Left colon (tissue), 2 donors: ENCODE data around the gene TOMM7. TPM values are rescaled to one million over a fixed set of nuclear protein-coding genes. Genes with fewer than 3 reads are reported as not detected.
"Not testable (repeated sequence)": the region's sequence is repeated elsewhere in the genome, so short reads cannot be mapped to it uniquely, and the experiment has no call there.

Source experiments
- ATAC-seq: fragments of 200-7000 bp; cut with Tn5 transposase; one replicate; pipeline ENCODE4 v1.9.1; 2020; ENCODE audit warnings: mild to moderate bottlenecking, moderate library complexity
- DNase-seq, 2 donors: peaks; one replicate each; pipeline ENCODE4 v3.0.0-alpha.2; 2020
- intact Hi-C, 2 donors: fragments of 100-400 bp; cut with DNase I in 1 of 2; cut with micrococcal nuclease in 1 of 2; formaldehyde crosslinking; loops; one replicate each; pipeline versions ENCODE4 v1.11.2 to v1.14.0; 2022; cut with DNase I, micrococcal nuclease
- total RNA-seq, 2 donors: library from RNA; stranded (reverse); fragmentation: NEBNext Ultra II Directional; extraction: Animal tissue kit (Norgen Biotek cat#: 25700); gene quantifications; one replicate each; pipeline ENCODE4 v1.2.1, GENCODE V29; 2021
- donor health status: DM: no; HTN: no; CAD: no.
- donor health status: DM: yes; HTN: yes; CAD: no.

TOMM7 gene
- total RNA-seq, 2 donors from 2014 or later, result 207 to 251 TPM

GRCh38 chr7:22799633-22800032, 23.0 kb downstream of the TOMM7 start:
- ATAC-seq, result no peak
- DNase-seq, result no peak
- intact Hi-C loops, result no loop called here

GRCh38 chr7:22793593-22794462, 28.8 kb downstream of the TOMM7 start:
- ATAC-seq (no peak), DNase-seq (no peak)

GRCh38 chr7:22791204-22792158, 31.2 kb downstream of the TOMM7 start:
- intact Hi-C loops, result no loop called here
- DNase-seq (no peak), ATAC-seq (no peak)

More at GRCh38 chr7:22793593-22794462, 28.8 kb downstream of the TOMM7 start:
- intact Hi-C loops, result no loop called here

GRCh38 chr7:22790640-22791039, 32.0 kb downstream of the TOMM7 start:
- ATAC-seq, DNase-seq, intact Hi-C loops: not testable (repeated sequence)

GRCh38 chr7:22787951-22788350, 34.7 kb downstream of the TOMM7 start:
- no peak for ATAC-seq
- intact Hi-C loops, result loop anchor here in 1 of 2 donors (10.0 kb wide), 1 partner anchor 233 kb away; no protein-coding TSS in a partner anchor
- no peak for DNase-seq

GRCh38 chr7:22786290-22786932, 36.2 kb downstream of the TOMM7 start:
- ATAC-seq (peak; percentile 84), DNase-seq (no peak)
- intact Hi-C loops, result loop anchor here in 1 of 2 donors (10.0 kb wide), 1 partner anchor 232 kb away; no protein-coding TSS in a partner anchor

GRCh38 chr7:22784346-22784745, 38.3 kb downstream of the TOMM7 start:
- intact Hi-C loops, result loop anchor here in 1 of 2 donors (10.0 kb wide), 1 partner anchor 230 kb away; no protein-coding TSS in a partner anchor
- DNase-seq (no peak), ATAC-seq (no peak)

- ATAC-seq, result no peak
- intact Hi-C loops, result loop anchor here in 1 of 2 donors (10.0 kb wide), 1 partner anchor 229 kb away; no protein-coding TSS in a partner anchor
Observed at GRCh38 chr7:22783421-22783820, 39.2 kb downstream of the TOMM7 start.

GRCh38 chr7:22782616-22783232, 39.9 kb downstream of the TOMM7 start:
- peak; percentile 51 for ATAC-seq
- peak; percentile 34 to 80 for DNase-seq
- intact Hi-C loops, result loop anchor here in 1 of 2 donors (10.0 kb wide), 1 partner anchor 228 kb away; no protein-coding TSS in a partner anchor

More at GRCh38 chr7:22783421-22783820, 39.2 kb downstream of the TOMM7 start:
- no peak for DNase-seq

- DNase-seq (no peak), ATAC-seq (no peak)
Observed at GRCh38 chr7:22781230-22781711, 41.4 kb downstream of the TOMM7 start.

GRCh38 chr7:22779730-22780323, 42.8 kb downstream of the TOMM7 start:
- ATAC-seq, result not testable (repeated sequence)

More at GRCh38 chr7:22781230-22781711, 41.4 kb downstream of the TOMM7 start:
- intact Hi-C loops, result loop anchor here in 1 of 2 donors (10.0 kb wide), 1 partner anchor 226 kb away; no protein-coding TSS in a partner anchor

GRCh38 chr7:22776964-22777363, 45.7 kb downstream of the TOMM7 start:
- ATAC-seq (no peak), DNase-seq (no peak)
- intact Hi-C loops, result no loop called here

More at GRCh38 chr7:22779730-22780323, 42.8 kb downstream of the TOMM7 start:
- DNase-seq, result not testable (repeated sequence)
- intact Hi-C loops, result loop anchor here in 1 of 2 donors (10.0 kb wide), 1 partner anchor 225 kb away; no protein-coding TSS in a partner anchor

GRCh38 chr7:22772885-22773284, 49.8 kb downstream of the TOMM7 start:
- DNase-seq (no peak), ATAC-seq (no peak)
- intact Hi-C loops, result no loop called here

- DNase-seq, result no peak
- no peak for ATAC-seq
- intact Hi-C loops, result no loop called here
Observed at GRCh38 chr7:22771872-22772228, 50.8 kb downstream of the TOMM7 start.

- intact Hi-C loops, result no loop called here
- no peak for DNase-seq
- ATAC-seq, result no peak
Observed at GRCh38 chr7:22771194-22771871, 51.3 kb downstream of the TOMM7 start.

GRCh38 chr7:22765609-22766008, 57.0 kb downstream of the TOMM7 start:
- no peak for ATAC-seq
- DNase-seq, result no peak

More at GRCh38 chr7:22765609-22766008, 57.0 kb downstream of the TOMM7 start:
- intact Hi-C loops, result no loop called here
